Measurements from ENCODE around the gene GP5.

The GP5 gene

DNA sequence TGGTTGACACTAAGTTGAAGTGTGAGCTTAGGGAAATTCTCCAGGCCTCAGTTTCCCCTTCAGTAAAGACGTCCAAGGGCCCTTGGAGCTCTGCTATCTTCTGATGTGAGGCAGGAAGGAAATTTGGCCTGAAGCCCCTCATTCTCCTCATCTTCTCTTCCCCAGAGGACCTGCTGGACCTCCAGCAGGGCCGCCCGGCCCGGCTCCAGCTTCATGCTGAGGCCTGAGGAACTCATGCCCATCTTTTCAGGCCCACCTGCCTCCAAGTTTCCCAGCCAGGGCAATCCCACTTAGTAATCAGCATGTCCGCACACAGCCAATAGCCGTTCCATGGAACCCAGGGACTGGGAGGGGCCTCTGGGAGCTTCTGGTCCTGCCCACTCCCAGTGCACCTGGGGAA lies 33.5 kb downstream of the GP5 start:
- no peak overlapping the region for H3K4me3 ChIP-seq (ENCODE audit: low read depth, low read length)
- DNase-seq (ENCODE audit: low read depth): no peak
- TF ChIP-seq, protein P1, sequence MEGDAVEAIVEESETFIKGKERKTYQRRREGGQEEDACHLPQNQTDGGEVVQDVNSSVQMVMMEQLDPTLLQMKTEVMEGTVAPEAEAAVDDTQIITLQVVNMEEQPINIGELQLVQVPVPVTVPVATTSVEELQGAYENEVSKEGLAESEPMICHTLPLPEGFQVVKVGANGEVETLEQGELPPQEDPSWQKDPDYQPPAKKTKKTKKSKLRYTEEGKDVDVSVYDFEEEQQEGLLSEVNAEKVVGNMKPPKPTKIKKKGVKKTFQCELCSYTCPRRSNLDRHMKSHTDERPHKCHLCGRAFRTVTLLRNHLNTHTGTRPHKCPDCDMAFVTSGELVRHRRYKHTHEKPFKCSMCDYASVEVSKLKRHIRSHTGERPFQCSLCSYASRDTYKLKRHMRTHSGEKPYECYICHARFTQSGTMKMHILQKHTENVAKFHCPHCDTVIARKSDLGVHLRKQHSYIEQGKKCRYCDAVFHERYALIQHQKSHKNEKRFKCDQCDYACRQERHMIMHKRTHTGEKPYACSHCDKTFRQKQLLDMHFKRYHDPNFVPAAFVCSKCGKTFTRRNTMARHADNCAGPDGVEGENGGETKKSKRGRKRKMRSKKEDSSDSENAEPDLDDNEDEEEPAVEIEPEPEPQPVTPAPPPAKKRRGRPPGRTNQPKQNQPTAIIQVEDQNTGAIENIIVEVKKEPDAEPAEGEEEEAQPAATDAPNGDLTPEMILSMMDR (conservative IDR thresholded peaks at IDR 0.05; ENCODE audit: low read depth, low read length): no peak

DNA sequence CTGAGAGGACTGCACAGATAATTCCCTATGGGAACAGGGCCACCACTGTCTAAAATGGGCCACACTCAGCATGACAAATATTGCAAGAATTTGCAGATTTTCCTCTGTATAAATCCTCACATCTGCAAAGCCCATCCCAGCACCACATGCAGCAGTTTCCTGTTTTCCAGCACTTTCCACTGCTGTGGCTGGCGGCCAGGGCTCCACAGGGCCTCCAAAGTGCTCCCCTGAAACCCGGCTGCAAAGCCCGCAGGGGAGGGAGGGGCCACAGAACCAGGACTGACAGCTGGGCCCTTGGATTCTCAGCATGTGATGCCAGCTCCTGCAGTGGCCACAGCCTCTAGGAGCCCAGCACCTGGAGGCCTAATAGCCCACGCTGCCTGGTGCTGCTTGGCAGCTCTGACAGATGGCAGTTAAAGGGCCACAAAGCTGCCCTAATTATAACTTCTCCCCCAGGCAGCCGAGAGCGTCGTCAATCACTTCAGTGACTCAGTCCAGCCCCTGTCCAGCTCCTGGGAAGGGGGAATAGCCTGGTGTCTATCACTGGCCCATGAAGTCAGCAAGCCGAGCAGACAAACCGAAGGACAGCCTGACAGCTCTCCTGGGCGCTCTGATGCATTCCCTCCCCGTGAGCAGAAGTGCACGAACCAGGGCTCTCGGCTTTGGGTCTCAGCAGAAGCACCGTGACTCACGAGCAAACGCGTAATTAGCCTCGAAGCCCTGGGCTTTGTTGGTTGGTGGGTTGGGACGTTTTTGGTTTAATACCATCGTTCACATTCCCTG lies 34.2 kb downstream of the GP5 start:
- TF ChIP-seq, protein P1 (conservative IDR thresholded peaks at IDR 0.05; ENCODE audit: low read depth, low read length): no peak
- DNase-seq (ENCODE audit: low read depth): peak; percentile 64
- no peak overlapping the region for H3K4me3 ChIP-seq (ENCODE audit: low read depth, low read length)

DNA sequence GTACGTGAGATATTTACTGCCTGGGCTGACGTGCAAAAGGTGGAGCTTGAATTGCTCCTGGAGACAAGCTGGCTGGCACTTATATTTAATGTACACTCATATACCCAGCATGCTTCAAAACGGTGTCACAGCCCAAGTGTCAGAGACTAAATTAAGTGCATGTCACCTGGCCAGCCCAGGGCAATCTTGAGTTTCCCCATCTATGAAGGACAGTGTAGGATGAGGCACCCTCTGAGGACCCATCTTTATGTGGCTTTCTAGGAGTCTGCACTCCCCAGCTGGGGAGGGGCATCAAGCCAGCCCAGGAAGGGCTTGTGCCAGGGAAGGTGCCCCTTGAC lies 34.8 kb downstream of the GP5 start:
- H3K4me3 ChIP-seq (ENCODE audit: low read depth, low read length): no peak overlapping the region

DNA sequence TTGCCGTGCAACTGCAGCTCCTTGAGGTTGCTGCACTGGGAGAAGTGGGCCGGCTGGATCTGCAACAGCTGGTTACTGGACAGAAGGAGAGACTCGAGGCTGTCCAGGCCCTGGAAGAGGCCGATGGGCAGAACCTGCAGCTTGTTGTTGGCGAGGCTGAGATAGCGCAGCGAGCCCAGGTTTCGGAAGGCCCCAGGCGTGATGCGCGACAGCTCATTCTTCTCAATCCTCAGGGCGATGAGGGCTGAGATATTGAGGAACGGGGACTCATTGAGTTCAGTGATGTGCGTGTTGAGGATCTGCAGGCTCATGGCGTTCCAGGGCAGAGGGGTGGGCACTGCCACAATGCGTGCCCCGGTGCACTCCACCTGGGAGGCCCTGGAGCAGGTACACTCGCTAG lies 38.5 kb downstream of the GP5 start:
- TF ChIP-seq, protein P1 (conservative IDR thresholded peaks at IDR 0.05; ENCODE audit: low read depth, low read length): no peak
- no peak overlapping the region for H3K4me3 ChIP-seq (ENCODE audit: low read depth, low read length)
- DNase-seq (ENCODE audit: low read depth): no peak

More for the DNA sequence above, 34.8 kb downstream of the GP5 start:
- DNase-seq (ENCODE audit: low read depth): no peak
- TF ChIP-seq, protein P1 (conservative IDR thresholded peaks at IDR 0.05; ENCODE audit: low read depth, low read length): no peak

DNA sequence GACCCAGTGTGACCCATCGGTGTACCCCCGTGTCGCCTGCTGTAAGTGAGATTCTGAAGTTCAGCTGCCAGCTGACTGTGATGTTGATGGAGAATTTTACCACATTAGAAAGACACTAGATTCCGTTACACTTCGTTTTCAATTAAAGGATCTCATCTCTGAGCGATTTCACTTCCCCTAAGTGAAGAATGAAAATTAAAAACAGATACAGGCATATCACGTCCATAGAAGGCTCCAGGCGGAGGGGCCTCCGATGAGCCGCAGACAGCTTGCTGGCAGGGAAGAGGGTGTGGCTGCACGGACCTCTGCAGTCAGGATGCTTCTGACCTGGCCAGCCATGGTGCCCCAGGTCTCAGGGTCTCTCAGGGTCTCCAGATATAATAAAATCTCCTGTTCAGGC lies 41.4 kb downstream of the GP5 start:
- TF ChIP-seq, protein P1 (conservative IDR thresholded peaks at IDR 0.05; ENCODE audit: low read depth, low read length): no peak
- DNase-seq (ENCODE audit: low read depth): no peak
- H3K4me3 ChIP-seq (ENCODE audit: low read depth, low read length): no peak overlapping the region

DNA sequence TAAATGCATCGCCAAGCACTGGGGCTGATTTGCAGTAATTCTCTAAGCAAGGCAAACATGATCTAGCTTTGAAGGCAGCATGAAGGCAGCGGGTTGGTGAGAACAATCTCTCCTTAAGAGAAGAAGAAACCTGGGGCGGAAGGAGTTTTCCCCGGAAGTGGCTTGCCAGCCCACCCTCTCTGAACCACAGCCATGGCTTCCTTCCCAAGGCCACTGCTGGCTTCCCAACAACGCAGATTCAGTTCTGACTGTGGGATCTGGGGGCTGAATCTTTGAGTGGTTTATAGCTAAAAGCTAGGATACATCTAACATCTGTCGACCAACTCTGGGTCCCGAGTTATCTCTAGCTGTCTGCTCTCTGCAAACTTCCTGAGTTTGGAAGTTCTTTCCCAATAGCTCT lies 43.7 kb downstream of the GP5 start:
- no peak for DNase-seq (ENCODE audit: low read depth)
- TF ChIP-seq, protein P1 (conservative IDR thresholded peaks at IDR 0.05; ENCODE audit: low read depth, low read length): no peak
- no peak overlapping the region for H3K4me3 ChIP-seq (ENCODE audit: low read depth, low read length)

DNA sequence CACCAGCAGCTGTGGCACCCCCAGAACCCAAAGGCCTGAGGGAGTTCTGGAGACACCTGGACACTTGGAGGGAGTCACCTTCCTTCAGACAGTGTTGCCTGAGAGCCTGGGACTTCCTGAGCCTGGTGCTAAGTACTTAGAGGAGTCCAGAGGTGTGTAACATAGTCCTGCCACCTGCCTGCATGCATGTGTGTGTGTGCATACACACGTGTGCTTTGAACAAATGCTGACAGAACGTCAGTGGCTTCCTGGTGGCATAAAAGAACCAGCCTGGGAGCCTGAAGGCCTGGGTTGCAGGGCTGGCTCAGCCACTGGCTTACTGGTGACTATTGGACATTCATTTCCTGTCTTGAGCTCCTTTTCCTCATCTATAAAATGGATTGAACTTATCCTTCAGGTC lies 44.8 kb downstream of the GP5 start:
- TF ChIP-seq, protein P1 (conservative IDR thresholded peaks at IDR 0.05; ENCODE audit: low read depth, low read length): no peak
- H3K4me3 ChIP-seq (ENCODE audit: low read depth, low read length): no peak overlapping the region

More for the DNA sequence above, 44.8 kb downstream of the GP5 start:
- no peak for DNase-seq (ENCODE audit: low read depth)
